Measurements from ENCODE around the gene SLC4A2. TPM values are rescaled to one million over a fixed set of nuclear protein-coding genes. Genes with fewer than 3 reads are reported as not detected.

SLC4A2 gene
- total RNA-seq, 1 experiment from 2014 or later: 164 TPM

DNA sequence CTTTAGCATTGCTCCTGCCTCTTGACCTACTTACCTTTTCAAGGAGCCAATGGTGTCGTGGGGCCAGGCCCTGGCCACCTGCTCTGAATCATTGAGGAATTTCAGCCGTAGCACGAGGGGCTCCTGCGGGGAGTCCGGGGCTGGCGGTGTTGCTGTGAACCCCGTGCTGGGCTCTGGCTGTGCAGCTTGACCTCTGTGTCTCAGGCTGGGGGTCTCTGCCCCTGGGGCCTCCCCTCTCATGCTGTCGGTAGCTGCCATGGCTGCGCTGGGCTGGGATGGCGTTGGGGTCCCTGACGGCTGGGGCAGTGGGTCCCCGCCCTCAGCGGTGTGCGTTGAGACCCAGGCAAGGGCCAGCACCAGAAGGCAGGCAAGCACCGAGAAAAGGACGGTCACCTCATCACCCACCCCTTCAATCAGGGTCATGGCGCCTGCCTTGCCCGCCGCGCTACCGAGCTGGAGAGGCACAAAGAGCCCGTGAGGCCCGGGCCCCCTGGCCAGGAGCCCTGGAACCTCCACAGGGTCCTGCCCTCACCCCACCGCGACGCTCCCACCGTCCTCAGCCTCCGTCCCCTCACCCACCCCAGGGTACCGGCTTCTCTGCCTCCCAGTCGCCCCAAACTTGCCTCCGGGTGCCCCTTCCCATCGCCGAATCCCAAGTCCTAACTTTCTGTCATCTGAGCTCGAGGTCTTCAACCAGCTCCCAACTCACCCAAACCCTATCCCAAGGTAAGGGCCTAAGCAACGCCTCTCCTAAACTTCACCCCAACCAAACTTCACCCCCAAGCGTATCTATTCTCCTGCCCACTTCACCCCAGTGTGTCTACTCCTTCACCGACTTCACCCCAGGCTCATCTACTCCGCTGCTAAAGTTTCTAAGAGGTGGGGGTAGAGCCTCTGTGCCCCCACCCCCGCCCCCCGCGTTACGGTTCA lies 23.0 kb downstream of the SLC4A2 start:
- Mint-ChIP-seq H3K4me1 (peaks cover 34% of the 10 kb centered on the region), H3K9me3 (no peaks in the 10 kb centered on the region), H3K4me3 (peak overlapping the region; percentile 87), H3K27ac (peak overlapping the region; percentile 63; the same call in 1 of the 2 replicates), H3K36me3 (no peaks in the 10 kb centered on the region), H3K27me3 (ENCODE audit: low read depth) (peaks cover 3% of the 10 kb centered on the region; the same call in 1 of the 2 replicates)
- no peak for TF ChIP-seq ZNF219 (CRISPR knock-in tag; IDR thresholded peaks at IDR 0.05; ENCODE audit: borderline replicate concordance)
- TF ChIP-seq SMAD4 (CRISPR knock-in tag; IDR thresholded peaks at IDR 0.05): no peak
- TF ChIP-seq AR (CRISPR knock-in tag; IDR thresholded peaks at IDR 0.05): no peak
- TF ChIP-seq, protein P1, sequence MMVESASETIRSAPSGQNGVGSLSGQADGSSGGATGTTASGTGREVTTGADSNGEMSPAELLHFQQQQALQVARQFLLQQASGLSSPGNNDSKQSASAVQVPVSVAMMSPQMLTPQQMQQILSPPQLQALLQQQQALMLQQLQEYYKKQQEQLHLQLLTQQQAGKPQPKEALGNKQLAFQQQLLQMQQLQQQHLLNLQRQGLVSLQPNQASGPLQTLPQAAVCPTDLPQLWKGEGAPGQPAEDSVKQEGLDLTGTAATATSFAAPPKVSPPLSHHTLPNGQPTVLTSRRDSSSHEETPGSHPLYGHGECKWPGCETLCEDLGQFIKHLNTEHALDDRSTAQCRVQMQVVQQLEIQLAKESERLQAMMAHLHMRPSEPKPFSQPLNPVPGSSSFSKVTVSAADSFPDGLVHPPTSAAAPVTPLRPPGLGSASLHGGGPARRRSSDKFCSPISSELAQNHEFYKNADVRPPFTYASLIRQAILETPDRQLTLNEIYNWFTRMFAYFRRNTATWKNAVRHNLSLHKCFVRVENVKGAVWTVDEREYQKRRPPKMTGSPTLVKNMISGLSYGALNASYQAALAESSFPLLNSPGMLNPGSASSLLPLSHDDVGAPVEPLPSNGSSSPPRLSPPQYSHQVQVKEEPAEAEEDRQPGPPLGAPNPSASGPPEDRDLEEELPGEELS (CRISPR knock-in tag; IDR thresholded peaks at IDR 0.05): no peak
- no peak for TF ChIP-seq ZNF317 (CRISPR knock-in tag; IDR thresholded peaks at IDR 0.05; ENCODE audit: borderline replicate concordance, low read depth)
- no peak for TF ChIP-seq ELF4 (CRISPR knock-in tag; IDR thresholded peaks at IDR 0.05; ENCODE audit: low read depth)
- TF ChIP-seq, protein P2, sequence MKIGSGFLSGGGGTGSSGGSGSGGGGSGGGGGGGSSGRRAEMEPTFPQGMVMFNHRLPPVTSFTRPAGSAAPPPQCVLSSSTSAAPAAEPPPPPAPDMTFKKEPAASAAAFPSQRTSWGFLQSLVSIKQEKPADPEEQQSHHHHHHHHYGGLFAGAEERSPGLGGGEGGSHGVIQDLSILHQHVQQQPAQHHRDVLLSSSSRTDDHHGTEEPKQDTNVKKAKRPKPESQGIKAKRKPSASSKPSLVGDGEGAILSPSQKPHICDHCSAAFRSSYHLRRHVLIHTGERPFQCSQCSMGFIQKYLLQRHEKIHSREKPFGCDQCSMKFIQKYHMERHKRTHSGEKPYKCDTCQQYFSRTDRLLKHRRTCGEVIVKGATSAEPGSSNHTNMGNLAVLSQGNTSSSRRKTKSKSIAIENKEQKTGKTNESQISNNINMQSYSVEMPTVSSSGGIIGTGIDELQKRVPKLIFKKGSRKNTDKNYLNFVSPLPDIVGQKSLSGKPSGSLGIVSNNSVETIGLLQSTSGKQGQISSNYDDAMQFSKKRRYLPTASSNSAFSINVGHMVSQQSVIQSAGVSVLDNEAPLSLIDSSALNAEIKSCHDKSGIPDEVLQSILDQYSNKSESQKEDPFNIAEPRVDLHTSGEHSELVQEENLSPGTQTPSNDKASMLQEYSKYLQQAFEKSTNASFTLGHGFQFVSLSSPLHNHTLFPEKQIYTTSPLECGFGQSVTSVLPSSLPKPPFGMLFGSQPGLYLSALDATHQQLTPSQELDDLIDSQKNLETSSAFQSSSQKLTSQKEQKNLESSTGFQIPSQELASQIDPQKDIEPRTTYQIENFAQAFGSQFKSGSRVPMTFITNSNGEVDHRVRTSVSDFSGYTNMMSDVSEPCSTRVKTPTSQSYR (CRISPR knock-in tag; IDR thresholded peaks at IDR 0.05): no peak
- TF ChIP-seq, protein P3, sequence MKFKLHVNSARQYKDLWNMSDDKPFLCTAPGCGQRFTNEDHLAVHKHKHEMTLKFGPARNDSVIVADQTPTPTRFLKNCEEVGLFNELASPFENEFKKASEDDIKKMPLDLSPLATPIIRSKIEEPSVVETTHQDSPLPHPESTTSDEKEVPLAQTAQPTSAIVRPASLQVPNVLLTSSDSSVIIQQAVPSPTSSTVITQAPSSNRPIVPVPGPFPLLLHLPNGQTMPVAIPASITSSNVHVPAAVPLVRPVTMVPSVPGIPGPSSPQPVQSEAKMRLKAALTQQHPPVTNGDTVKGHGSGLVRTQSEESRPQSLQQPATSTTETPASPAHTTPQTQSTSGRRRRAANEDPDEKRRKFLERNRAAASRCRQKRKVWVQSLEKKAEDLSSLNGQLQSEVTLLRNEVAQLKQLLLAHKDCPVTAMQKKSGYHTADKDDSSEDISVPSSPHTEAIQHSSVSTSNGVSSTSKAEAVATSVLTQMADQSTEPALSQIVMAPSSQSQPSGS (CRISPR knock-in tag; IDR thresholded peaks at IDR 0.05; ENCODE audit: borderline replicate concordance, low read depth): no peak
- TF ChIP-seq E2F1 (CRISPR knock-in tag; IDR thresholded peaks at IDR 0.05): no peak
- ATAC-seq (no peak), DNase-seq (ENCODE audit: low spot score) (no peak)
- POLR2A ChIA-PET: interaction anchor here (1.9 kb wide), 1 partner anchor 20 kb away, joined by 7 read pairs; no protein-coding TSS in a partner anchor
- CTCF ChIA-PET: interaction anchor here (0.9 to 1.9 kb wide), 8 partner anchors 14 to 73 kb away, joined by 3 to 5 read pairs (median 5); no protein-coding TSS in a partner anchor

- peak within 1 kb of the TSS; percentile 63; the same call in 1 of the 2 replicates for H3K27ac Mint-ChIP-seq
- peaks cover 36% of the 10 kb centered on the region for H3K4me1 Mint-ChIP-seq
- POLR2A ChIA-PET: interaction anchor here (1.9 kb wide), 1 partner anchor 21 kb away, joined by 7 read pairs; no protein-coding TSS in a partner anchor
- CTCF ChIA-PET: interaction anchor here (1.0 to 1.9 kb wide), 7 partner anchors 15 to 74 kb away, joined by 3 to 5 read pairs (median 5); no protein-coding TSS in a partner anchor
- no peaks in the 10 kb centered on the region for H3K9me3 Mint-ChIP-seq
- H3K4me3 Mint-ChIP-seq: peak within 1 kb of the TSS; percentile 87
- H3K36me3 Mint-ChIP-seq: no peaks in the 10 kb centered on the region
- DNase-seq (ENCODE audit: low spot score) (peak; percentile 81), ATAC-seq (peak; percentile 10)
- peaks cover 9% of the 10 kb centered on the region for H3K27me3 Mint-ChIP-seq (ENCODE audit: low read depth)
- TF ChIP-seq, protein P4, sequence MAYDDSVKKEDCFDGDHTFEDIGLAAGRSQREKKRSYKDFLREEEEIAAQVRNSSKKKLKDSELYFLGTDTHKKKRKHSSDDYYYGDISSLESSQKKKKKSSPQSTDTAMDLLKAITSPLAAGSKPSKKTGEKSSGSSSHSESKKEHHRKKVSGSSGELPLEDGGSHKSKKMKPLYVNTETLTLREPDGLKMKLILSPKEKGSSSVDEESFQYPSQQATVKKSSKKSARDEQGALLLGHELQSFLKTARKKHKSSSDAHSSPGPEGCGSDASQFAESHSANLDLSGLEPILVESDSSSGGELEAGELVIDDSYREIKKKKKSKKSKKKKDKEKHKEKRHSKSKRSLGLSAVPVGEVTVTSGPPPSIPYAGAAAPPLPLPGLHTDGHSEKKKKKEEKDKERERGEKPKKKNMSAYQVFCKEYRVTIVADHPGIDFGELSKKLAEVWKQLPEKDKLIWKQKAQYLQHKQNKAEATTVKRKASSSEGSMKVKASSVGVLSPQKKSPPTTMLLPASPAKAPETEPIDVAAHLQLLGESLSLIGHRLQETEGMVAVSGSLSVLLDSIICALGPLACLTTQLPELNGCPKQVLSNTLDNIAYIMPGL (CRISPR knock-in tag; IDR thresholded peaks at IDR 0.05): no peak
- TF ChIP-seq ZNF138 (CRISPR knock-in tag; conservative IDR thresholded peaks at IDR 0.05): no peak
- no peak for TF ChIP-seq ZSCAN18 (CRISPR knock-in tag; IDR thresholded peaks at IDR 0.05)
- no peak for TF ChIP-seq TEAD4 (CRISPR knock-in tag; IDR thresholded peaks at IDR 0.05)
- TF ChIP-seq, protein P1 (CRISPR knock-in tag; IDR thresholded peaks at IDR 0.05): peak; percentile 45; the same call in 1 of the 2 replicates
Measured at GRCh38 chr7:151083071-151083823, 23.9 kb downstream of the SLC4A2 start, which contains the start of gene TMUB1. TMUB1 (minus strand) TSS chr7:151083493; CDS start chr7:151082563, 930 bp downstream.
